HCT116 (cell line): ENCODE results near the gene MCC. TPM values are rescaled to one million over a fixed set of nuclear protein-coding genes. Genes with fewer than 3 reads are reported as not detected.
A peak's percentile ranks its signal among the peaks of the same experiment; 100 is the strongest.

ENCODE experiments used
- ATAC-seq: fragments of 200-7000 bp; cut with Tn5 transposase; 2 replicates; pipeline ENCODE4 v1.9.1; 2020; ENCODE audit warnings: mild to moderate bottlenecking, moderate library complexity
- BruUV-seq: library from RNA; stranded (reverse); fragments of 400-500 nt; replicated peaks from 2 replicates; lab custom pipeline; 2021; lab: Mats Ljungman, UMichigan
- CTCF ChIA-PET: fragments of 300-600 bp; sonication (Branson Sonifier 250); formaldehyde crosslinking; loops from one replicate; lab custom pipeline; 2021; ENCODE audit warnings: antibody characterized with exemption; lab: Charles Lee
- POLR2A ChIA-PET: fragments of 300-600, 350-600 bp; sonication (Branson Sonifier 250); formaldehyde crosslinking; loops from one replicate; lab custom pipeline; 2021; ENCODE audit warnings: antibody characterized with exemption; lab: Charles Lee
- RAD21 ChIA-PET, 2 experiments: fragments of 300-600 bp; sonication (Branson Sonifier 250); formaldehyde crosslinking; loops; one replicate each; lab custom pipeline; 2023; ENCODE audit warnings: low total read pairs in 2 of 2; ENCODE audit not compliant: uncharacterized antibody in 2 of 2, unreplicated experiment in 2 of 2, low non-redundant PET in 1 of 2; lab: Charles Lee
- DNase-seq: peaks from one replicate; pipeline ENCODE4 v3.0.0-alpha.2; 2010; ENCODE audit warnings: low read depth, low spot score
- H2AFZ ChIP-seq: fragments of 200-600 bp; shearing (Covaris generic), sonication (generic); 2 replicates; pipeline ENCODE4 v1.6.1; 2017; ENCODE audit warnings: low read depth, mixed run types, mixed read lengths, antibody characterized with exemption, low read length; ENCODE audit not compliant: poor library complexity, severe bottlenecking
- H3K27ac ChIP-seq: 2 replicates; pipeline ENCODE4 v1.5.1; 2012; ENCODE audit warnings: low read depth, low read length
- H3K27me3 ChIP-seq: fragments of 200-600 bp; sonication (generic); 2 replicates; pipeline ENCODE4 v1.6.1; 2016; ENCODE audit warnings: mixed run types, low read length, mixed read lengths; ENCODE audit not compliant: insufficient read depth
- H3K36me3 ChIP-seq, 2 experiments: fragments of 200-500 bp in 1 of 2; fragments of 200-600 bp in 1 of 2; sonication (Bioruptor generic) in 1 of 2; sonication (generic) in 1 of 2; 2 replicates each; pipeline versions ENCODE4 v1.5.1 to v1.6.1; 2014 to 2016; ENCODE audit warnings: low read length in 2 of 2, inconsistent platforms in 1 of 2, mixed read lengths in 1 of 2, mixed run types in 1 of 2; ENCODE audit not compliant: insufficient read depth in 2 of 2, control insufficient read depth in 1 of 2
- H3K4me1 ChIP-seq, 2 experiments: fragments of 200-600 bp in 1 of 2; sonication (generic) in 1 of 2; 2 replicates each; pipeline versions ENCODE4 v1.5.1 to v1.6.1; 2012 to 2017; ENCODE audit warnings: low read length in 2 of 2, inconsistent platforms in 1 of 2, mild to moderate bottlenecking in 1 of 2, mixed read lengths in 1 of 2, mixed run types in 1 of 2, moderate library complexity in 1 of 2; ENCODE audit not compliant: insufficient read depth in 2 of 2, control insufficient read depth in 1 of 2
- H3K4me2 ChIP-seq: fragments of 200-600 bp; sonication (generic); 2 replicates; pipeline ENCODE4 v1.6.1; 2017; ENCODE audit warnings: mixed run types, low read length, mixed read lengths
- H3K4me3 ChIP-seq, 2 experiments: fragments of 200-600 bp in 1 of 2; sonication (generic) in 1 of 2; replicated peaks in 1 of 2; 2 replicates each; pipeline ENCODE4 v1.5.1; 2011 to 2016; ENCODE audit warnings: low read length in 2 of 2, control low read depth in 1 of 2, low read depth in 1 of 2, mild to moderate bottlenecking in 1 of 2, mixed read lengths in 1 of 2, mixed run types in 1 of 2
- H3K79me2 ChIP-seq: fragments of 200-600 bp; sonication (generic); 2 replicates; pipeline ENCODE4 v1.6.1; 2017; ENCODE audit warnings: mild to moderate bottlenecking, mixed run types, low read length, moderate library complexity, mixed read lengths; ENCODE audit not compliant: insufficient read depth
- H3K9ac ChIP-seq: fragments of 200-600 bp; sonication (generic); 2 replicates; pipeline ENCODE4 v1.6.1; 2016; ENCODE audit warnings: low read length, mixed read lengths
- H3K9me2 ChIP-seq: fragments of 200-600 bp; sonication (generic), shearing (Covaris generic); 2 replicates; pipeline ENCODE4 v1.6.1; 2017; ENCODE audit warnings: mixed run types, mild to moderate bottlenecking, moderate library complexity; ENCODE audit not compliant: insufficient read depth
- H3K9me3 ChIP-seq, 2 experiments: fragments of 200-500 bp in 1 of 2; fragments of 200-600 bp in 1 of 2; sonication (Bioruptor generic) in 1 of 2; sonication (generic) in 1 of 2; 2 replicates each; pipeline ENCODE4 v1.6.1; 2014 to 2017; ENCODE audit warnings: low read length in 2 of 2, mixed read lengths in 2 of 2, inconsistent platforms in 1 of 2, low read depth in 1 of 2, mild to moderate bottlenecking in 1 of 2, mixed run types in 1 of 2, moderate library complexity in 1 of 2; ENCODE audit not compliant: control insufficient read depth in 1 of 2, insufficient read depth in 1 of 2
- H4K20me1 ChIP-seq: fragments of 200-600 bp; sonication (generic), shearing (Covaris generic); 2 replicates; pipeline ENCODE4 v1.6.1; 2017; ENCODE audit warnings: mixed run types, mild to moderate bottlenecking, moderate library complexity; ENCODE audit not compliant: insufficient read depth
- CBX3 ChIP-seq: IDR thresholded peaks from 2 replicates; pipeline ENCODE4 v1.6.1; 2012; ENCODE audit warnings: low read depth
- CTCF ChIP-seq, 3 experiments: fragments of 200-600 bp in 1 of 3; sonication (generic) in 1 of 3; IDR thresholded peaks in 2 of 3; conservative IDR thresholded peaks in 1 of 3; 2 replicates each; pipeline ENCODE4 v1.5.1; 2012 to 2017; ENCODE audit warnings: low read depth in 2 of 3, low read length in 2 of 3, antibody characterized with exemption in 1 of 3, borderline replicate concordance in 1 of 3, control low read depth in 1 of 3, mild to moderate bottlenecking in 1 of 3, mixed read lengths in 1 of 3, mixed run types in 1 of 3, moderate library complexity in 1 of 3; ENCODE audit not compliant: insufficient read depth in 1 of 3
- EZH2phosphoT487 ChIP-seq: fragments of 200-600 bp; IDR thresholded peaks from 2 replicates; pipeline ENCODE4 v1.6.1; 2018; ENCODE audit warnings: antibody characterized with exemption, borderline replicate concordance
- FOSL1 ChIP-seq: IDR thresholded peaks from 2 replicates; pipeline ENCODE4 v1.6.1; 2012; ENCODE audit warnings: low read depth
- JUND ChIP-seq: IDR thresholded peaks from 2 replicates; pipeline ENCODE4 v1.6.1; 2012
- POLR2A ChIP-seq: IDR thresholded peaks from 2 replicates; pipeline ENCODE4 v1.7.0; 2011; ENCODE audit warnings: borderline replicate concordance; ENCODE audit not compliant: insufficient read depth, insufficient read length; ENCODE audit errors: extremely low read depth
- RAD21 ChIP-seq: IDR thresholded peaks from 2 replicates; pipeline ENCODE4 v1.6.1; 2012; ENCODE audit warnings: low read depth, mild to moderate bottlenecking
- SIN3A ChIP-seq: IDR thresholded peaks from 2 replicates; pipeline ENCODE4 v1.6.1; 2012; ENCODE audit warnings: low read depth
- SRF ChIP-seq: IDR thresholded peaks from 2 replicates; pipeline ENCODE4 v1.6.1; 2012; ENCODE audit warnings: low read depth
- TCF7L2 ChIP-seq: IDR thresholded peaks from 2 replicates; pipeline ENCODE4 v1.7.0; 2011; ENCODE audit warnings: borderline replicate concordance, inconsistent platforms; ENCODE audit not compliant: insufficient read depth, insufficient read length; ENCODE audit errors: extremely low read depth
- ZFX ChIP-seq: fragments of 450-650 bp; IDR thresholded peaks from 2 replicates; pipeline ENCODE4 v1.6.1; 2017
- ZNF274 ChIP-seq: fragments of 200-500 bp; sonication (Bioruptor generic); IDR thresholded peaks from 2 replicates; pipeline ENCODE4 v1.6.1; 2014; ENCODE audit warnings: mild to moderate bottlenecking, low read depth, low read length, inconsistent platforms
- intact Hi-C: fragments of 100-400 bp; cut with micrococcal nuclease; formaldehyde crosslinking; loops from 2 replicates; pipeline ENCODE4 v1.10.0; 2022
- total RNA-seq: library from RNA; stranded (reverse); gene quantifications from one replicate; pipeline ENCODE4 v1.2.1, GENCODE V29; 2021; ENCODE audit not compliant: unreplicated experiment

MCC gene
- total RNA-seq, 1 experiment from 2014 or later: 20.1 TPM

GRCh38 chr5:112979723-112980122 is 508.5 kb downstream of the MCC start:
- no peak overlapping the region for H2AFZ ChIP-seq
- peaks cover 4 to 18% of the 10 kb centered on the region in 2 experiments; a peak in 3 of 4 replicates for H3K4me1 ChIP-seq
- no peak overlapping the region for H3K27ac ChIP-seq
- no TSS peak for BruUV-seq
- H4K20me1 ChIP-seq: no peaks in the 10 kb centered on the region
- H3K9ac ChIP-seq: no peak overlapping the region
- H3K4me3 ChIP-seq: no peak overlapping the region
- H3K9me3 ChIP-seq: no peaks in the 10 kb centered on the region
- no peak overlapping the region for H3K4me2 ChIP-seq
- intact Hi-C loops: loop anchor here (5.0 kb wide), 1 partner anchor 57 kb away; the partner anchor contains the start of gene REEP5
- RAD21 ChIA-PET: no interaction called here
- ATAC-seq (no peak), DNase-seq (no peak)
- TF ChIP-seq TCF7L2 (no peak), EZH2phosphoT487 (no peak), RAD21 (no peak), ZNF274 (no peak), ZFX (no peak), JUND (no peak), SRF (no peak), POLR2A (no peak), CBX3 (no peak), SIN3A (no peak)
- H3K36me3 ChIP-seq: no peaks in the 10 kb centered on the region
- peaks cover 82% of the 10 kb centered on the region for H3K79me2 ChIP-seq
- CTCF ChIA-PET: interaction anchor here (1.7 kb wide), 1 partner anchor 16 kb away, joined by 7 read pairs; no protein-coding TSS in a partner anchor
- H3K9me2 ChIP-seq: no peaks in the 10 kb centered on the region
- H3K27me3 ChIP-seq: no peaks in the 10 kb centered on the region
- POLR2A ChIA-PET: no interaction called here

- DNase-seq: no peak
- Histone ChIP-seq H3K36me3 (no peaks in the 10 kb centered on the region), H3K79me2 (peaks cover 73% of the 10 kb centered on the region), H3K4me2 (peak overlapping the region; percentile 81; the same call in 1 of the 2 replicates)
- CTCF ChIA-PET: interaction anchor here (1.7 kb wide), 1 partner anchor 17 kb away, joined by 7 read pairs; no protein-coding TSS in a partner anchor
- no peak for ATAC-seq
- no TSS peak for BruUV-seq
- no peak for TF ChIP-seq CBX3
- TF ChIP-seq FOSL1: no peak
- no peak for TF ChIP-seq JUND
- no peak for TF ChIP-seq POLR2A
- no peak for TF ChIP-seq CTCF (IDR thresholded peaks at IDR 0.05 in 2 of 3, conservative IDR thresholded peaks at IDR 0.05 in 1 of 3; ENCODE audit: borderline replicate concordance in 1 of 3, insufficient read depth in 1 of 3, low read depth in 2 of 3, low read length in 2 of 3)
- TF ChIP-seq, all 23 proteins: peak for 0
- Histone ChIP-seq H4K20me1 (no peaks in the 10 kb centered on the region), H2AFZ (no peak overlapping the region), H3K27me3 (no peaks in the 10 kb centered on the region), H3K27ac (no peak overlapping the region), H3K9me3 (no peaks in the 10 kb centered on the region), H3K9ac (no peak overlapping the region), H3K4me3 (no peak overlapping the region), H3K9me2 (no peaks in the 10 kb centered on the region), H3K4me1 (peaks cover 4 to 18% of the 10 kb centered on the region in 2 experiments; a peak in 3 of 4 replicates)
- POLR2A ChIA-PET: interaction anchor here (0.5 kb wide), 1 partner anchor 486 kb away, joined by 3 read pairs; no protein-coding TSS in a partner anchor
- RAD21 ChIA-PET: no interaction called here
- intact Hi-C loops: loop anchor here (5.0 kb wide), 1 partner anchor 57 kb away; the partner anchor contains the start of gene REEP5
Observed at GRCh38 chr5:112978836-112979235, 509.4 kb downstream of the MCC start.
